Heart left ventricle (tissue), 16 donors: ENCODE measurements around the gene ANHX. TPM values are rescaled to one million over a fixed set of nuclear protein-coding genes. Genes with fewer than 3 reads are reported as not detected.
"Not testable (repeated sequence)": the region's sequence is repeated elsewhere in the genome, so short reads cannot be mapped to it uniquely, and the experiment has no call there.

Experiments used
- ATAC-seq, 4 donors: fragments of 200-7000 bp; cut with Tn5 transposase; one replicate each; pipeline ENCODE4 v1.9.1; 2020 to 2022; ENCODE audit warnings: moderate library complexity in 4 of 4, mild to moderate bottlenecking in 3 of 4, moderate number of reproducible peaks in 1 of 4
- DNase-seq, 5 donors: peaks; one replicate each; pipeline ENCODE4 v3.0.0-alpha.2; 2020
- H3K27ac ChIP-seq, 12 donors: fragments of 200-600 bp; sonication (generic) in 4 of 12; one replicate each; pipeline versions ENCODE4 v1.5.0 to v1.8.0; 2016 to 2022; ENCODE audit warnings: mild to moderate bottlenecking in 2 of 12
- H3K27me3 ChIP-seq, 9 donors: fragments of 200-600 bp; sonication (generic) in 2 of 9; one replicate each; pipeline versions ENCODE4 v1.5.1 to v1.8.0; 2016 to 2022; ENCODE audit warnings: mild to moderate bottlenecking in 3 of 9
- H3K36me3 ChIP-seq, 9 donors: fragments of 200-600 bp; sonication (generic) in 2 of 9; one replicate each; pipeline versions ENCODE4 v1.5.0 to v1.8.0; 2018 to 2022; ENCODE audit warnings: mild to moderate bottlenecking in 2 of 9
- H3K4me1 ChIP-seq, 12 donors: fragments of 200-600 bp; sonication (generic) in 4 of 12; one replicate each; pipeline versions ENCODE4 v1.5.0 to v1.8.0; 2016 to 2022; ENCODE audit warnings: mild to moderate bottlenecking in 3 of 12
- H3K4me3 ChIP-seq, 12 donors: fragments of 200-600 bp; sonication (generic) in 4 of 12; one replicate each; pipeline versions ENCODE4 v1.5.0 to v1.8.0; 2017 to 2022; ENCODE audit warnings: mild to moderate bottlenecking in 9 of 12, moderate library complexity in 4 of 12
- H3K9me3 ChIP-seq, 12 donors: fragments of 200-600 bp; sonication (generic) in 4 of 12; one replicate each; pipeline versions ENCODE4 v1.5.0 to v1.8.0; 2016 to 2022; ENCODE audit warnings: mild to moderate bottlenecking in 1 of 12
- POLR2A ChIP-seq, 2 donors: fragments of 450-650 bp; IDR thresholded peaks; one replicate each; pipeline ENCODE4 v1.6.1; 2017; ENCODE audit warnings: antibody characterized with exemption in 2 of 2, mild to moderate bottlenecking in 2 of 2, moderate library complexity in 2 of 2
- WGBS, 4 donors: extraction: QIAGEN DNeasy Blood & Tissue Kit in 2 of 4; methylation state at CpG; one replicate each; pipeline versions ENCODE4 v1.1.5 to v1.1.7; 2013 to 2018; 5-methylcytosine and 5-hydroxymethylcytosine counted together
- intact Hi-C, 10 donors: fragments of 100-400 bp; cut with DNase I; formaldehyde crosslinking; loops; one replicate each; pipeline versions ENCODE4 v1.11.1 to v1.14.2; 2022
- long read RNA-seq, 3 donors: library from polyadenylated mRNA; unstranded; transcript quantifications; one replicate each; pipeline ENCODE4 v2.0.0, GENCODE V29; 2020 to 2021
- polyA plus RNA-seq, 2 donors: library from polyadenylated mRNA; stranded (reverse); fragments of 200-250 nt; gene quantifications; one replicate each; pipeline ENCODE4 v1.2.3, GENCODE V29; 2013
- total RNA-seq, 9 donors: library from RNA; depleted of rRNA in 2 of 9; stranded (reverse); fragments of >200 nt in 2 of 9; fragmentation: NEBNext Ultra II Directional in 3 of 9; extraction: Animal tissue kit (Norgen Biotek cat#: 25700) in 3 of 9; gene quantifications; one replicate each; pipeline versions ENCODE4 v1.1.0 to v1.2.4, GENCODE V29; 2016 to 2023
- TF ChIP-seq, protein P1 (sequence below), 12 donors: fragments of 200-600 bp; sonication (generic) in 4 of 12; IDR thresholded peaks; one replicate each; pipeline versions ENCODE4 v1.5.0 to v1.8.0; 2018 to 2022; ENCODE audit warnings: antibody characterized with exemption in 12 of 12, mild to moderate bottlenecking in 5 of 12
- donor health status: ischemic (EF 13 %, LVEDD 7.1; RV severe dilation, severe dysfunction).
- donor health status: healthy with polysubstance abuse.
- donor health status: DM: no; HTN: yes; CAD: no.
- donor health status: DM: no; HTN: no; CAD: no.
- donor health status: ischemic (EF 25% LVEDD 6.9; RV normal size, moderate dysfunction).
- donor health status: ischemic (EF 25% LVEDD 5.7; RV mildly dilated, moderate dysfunction).
- donor health status: healthy.
- donor health status: DM: yes; HTN: yes; CAD: no.
- donor health status: ischemic (EF 35%, LVEDD 5.7; RV mildly dilated, moderate dysfunction).
- donor health status: nonischemic (EF 11% LVEDD 7.7; RV severe dilation, severe dysfunction).
- donor health status: DM: yes; HTN: yes; CAD: no.
- donor health status: PGD.
- donor health status: ischemic (EF 29% LVEDD 5.4; RV normal size, mild dysfunction).
- donor health status: nonischemic (EF 23%, LVEDD 6.1; RV moderate dilation, normal function).

The ANHX gene
- total RNA-seq (not detected), polyA plus RNA-seq (not detected)
- long read RNA-seq, donor 1, result 0 reads
- long read RNA-seq, donor 2, result 0 reads
- long read RNA-seq, donor 3, result 0 reads

DNA sequence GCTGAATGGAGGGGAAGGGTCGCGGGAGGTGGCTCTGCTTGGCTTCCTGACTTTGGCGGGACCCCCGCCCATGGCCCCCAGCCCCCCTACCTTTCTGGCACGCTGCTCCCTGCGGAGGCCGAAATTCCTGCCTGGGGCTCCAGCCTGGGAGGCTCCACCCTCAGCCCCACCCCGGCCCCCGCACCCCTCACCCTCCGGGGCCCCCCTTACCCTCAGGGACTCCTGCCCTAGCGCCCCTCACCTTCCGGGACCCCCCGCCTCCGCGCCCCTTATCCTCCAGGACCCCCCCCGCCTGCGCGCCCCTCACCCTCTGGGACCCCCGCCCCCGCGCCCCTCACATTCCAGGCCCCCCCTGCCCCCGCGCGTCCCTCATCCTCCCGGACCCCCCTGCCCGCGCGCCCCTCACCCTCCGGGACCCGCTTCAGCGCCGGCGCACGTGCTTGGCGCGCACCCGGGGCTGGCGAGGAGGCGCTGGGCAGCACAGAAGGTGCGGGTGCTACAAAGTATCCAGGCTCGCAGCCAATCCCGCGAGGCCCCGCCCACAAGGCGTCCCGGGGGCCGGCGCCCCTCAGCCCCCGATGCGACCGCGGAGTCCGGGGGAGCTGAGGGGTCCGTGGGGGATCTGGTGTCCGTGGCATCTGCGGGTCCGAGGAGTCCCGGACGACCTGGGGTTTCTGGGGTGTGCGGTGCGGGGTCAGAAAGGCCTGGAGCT, at the start of gene ANHX:
TSS of gene ANHX (minus strand) at position 477 of the 712 bp plus-strand sequence. CDS start 1,521 bp downstream, outside the sequence.
- Histone ChIP-seq H3K9me3 (peaks cover 0 to 43% (median 0%) of the 10 kb centered on the region in 12 donors), H3K4me3 (no peak within 1 kb of the TSS), H3K27ac (no peak within 1 kb of the TSS), H3K4me1 (no peaks in the 10 kb centered on the region), H3K27me3 (peaks cover 0 to 12% (median 0%) of the 10 kb centered on the region in 9 donors), H3K36me3 (no peaks in the 10 kb centered on the region)
- WGBS, 4 donors, result 37 to 47% (median 40%) methylated on average over 26 to 61 of the region's 61 CpGs
- intact Hi-C loops, result no loop called here
- no peak for DNase-seq
- ATAC-seq, result no peak
- TF ChIP-seq, protein P1, sequence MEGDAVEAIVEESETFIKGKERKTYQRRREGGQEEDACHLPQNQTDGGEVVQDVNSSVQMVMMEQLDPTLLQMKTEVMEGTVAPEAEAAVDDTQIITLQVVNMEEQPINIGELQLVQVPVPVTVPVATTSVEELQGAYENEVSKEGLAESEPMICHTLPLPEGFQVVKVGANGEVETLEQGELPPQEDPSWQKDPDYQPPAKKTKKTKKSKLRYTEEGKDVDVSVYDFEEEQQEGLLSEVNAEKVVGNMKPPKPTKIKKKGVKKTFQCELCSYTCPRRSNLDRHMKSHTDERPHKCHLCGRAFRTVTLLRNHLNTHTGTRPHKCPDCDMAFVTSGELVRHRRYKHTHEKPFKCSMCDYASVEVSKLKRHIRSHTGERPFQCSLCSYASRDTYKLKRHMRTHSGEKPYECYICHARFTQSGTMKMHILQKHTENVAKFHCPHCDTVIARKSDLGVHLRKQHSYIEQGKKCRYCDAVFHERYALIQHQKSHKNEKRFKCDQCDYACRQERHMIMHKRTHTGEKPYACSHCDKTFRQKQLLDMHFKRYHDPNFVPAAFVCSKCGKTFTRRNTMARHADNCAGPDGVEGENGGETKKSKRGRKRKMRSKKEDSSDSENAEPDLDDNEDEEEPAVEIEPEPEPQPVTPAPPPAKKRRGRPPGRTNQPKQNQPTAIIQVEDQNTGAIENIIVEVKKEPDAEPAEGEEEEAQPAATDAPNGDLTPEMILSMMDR (IDR thresholded peaks at IDR 0.05), result no peak
- no peak for TF ChIP-seq POLR2A (IDR thresholded peaks at IDR 0.05)

DNA sequence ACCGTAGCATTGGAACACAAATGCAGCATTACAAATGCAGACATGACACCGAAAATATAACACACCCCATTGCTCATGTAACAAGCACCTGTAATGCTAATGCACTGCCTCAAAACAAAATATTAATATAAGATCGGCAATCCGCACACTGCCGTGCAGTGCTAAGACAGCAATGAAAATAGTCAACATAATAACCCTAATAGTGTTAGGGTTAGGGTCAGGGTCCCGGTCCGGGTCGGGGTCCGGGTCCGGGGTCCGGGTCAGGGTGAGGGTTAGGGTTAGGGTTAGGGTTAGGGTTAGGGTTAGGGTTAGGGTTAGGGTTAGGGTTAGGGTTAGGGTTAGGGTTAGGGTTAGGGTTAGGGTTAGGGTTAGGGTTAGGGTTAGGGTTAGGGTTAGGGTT, 29.0 kb upstream of the ANHX start:
- H3K4me3 ChIP-seq, H3K27me3 ChIP-seq, DNase-seq, H3K4me1 ChIP-seq, intact Hi-C loops, H3K9me3 ChIP-seq, H3K27ac ChIP-seq, H3K36me3 ChIP-seq: not testable (repeated sequence)
- peak in 1 of 4 donors; percentile 29 for ATAC-seq
- WGBS, 4 donors, result 83 to 99% (median 89%) methylated on average over 11 of the region's 11 CpGs

DNA sequence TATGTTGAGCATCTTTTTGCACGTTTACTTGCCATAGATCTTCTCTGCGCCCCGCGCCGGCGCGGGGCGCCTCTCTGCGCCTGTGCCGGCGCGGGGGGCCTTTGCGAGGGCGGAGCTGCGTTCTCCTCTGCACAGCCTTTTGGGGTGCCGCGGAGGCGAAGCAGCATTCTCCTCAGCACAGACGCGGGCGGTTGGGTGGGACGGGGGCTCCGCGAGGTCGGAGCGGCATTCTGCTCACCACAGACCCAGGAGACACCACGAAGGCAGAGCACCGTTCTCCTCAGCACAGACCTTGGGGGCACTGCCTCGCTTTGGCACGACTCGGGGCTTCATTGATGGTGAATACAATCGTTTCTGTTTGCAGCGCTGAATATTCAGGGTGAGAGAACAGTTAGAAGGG, 28.5 kb upstream of the ANHX start:
- H3K4me1 ChIP-seq, result no peaks in the 10 kb centered on the region
- 79 to 86% (median 83%) methylated on average over 33 of the region's 33 CpGs for WGBS, 4 donors
- no peak overlapping the region for H3K27ac ChIP-seq
- peaks cover 0 to 6% (median 0%) of the 10 kb centered on the region in 12 donors for H3K9me3 ChIP-seq
- H3K27me3 ChIP-seq, result no peaks in the 10 kb centered on the region
- no peak overlapping the region for H3K4me3 ChIP-seq
- peak in 1 of 4 donors; percentile 74 for ATAC-seq
- H3K36me3 ChIP-seq, result no peaks in the 10 kb centered on the region
- DNase-seq, result no peak
- intact Hi-C loops, result no loop called here
- TF ChIP-seq, protein P1 (IDR thresholded peaks at IDR 0.05), result no peak
- TF ChIP-seq POLR2A (IDR thresholded peaks at IDR 0.05), result no peak

DNA sequence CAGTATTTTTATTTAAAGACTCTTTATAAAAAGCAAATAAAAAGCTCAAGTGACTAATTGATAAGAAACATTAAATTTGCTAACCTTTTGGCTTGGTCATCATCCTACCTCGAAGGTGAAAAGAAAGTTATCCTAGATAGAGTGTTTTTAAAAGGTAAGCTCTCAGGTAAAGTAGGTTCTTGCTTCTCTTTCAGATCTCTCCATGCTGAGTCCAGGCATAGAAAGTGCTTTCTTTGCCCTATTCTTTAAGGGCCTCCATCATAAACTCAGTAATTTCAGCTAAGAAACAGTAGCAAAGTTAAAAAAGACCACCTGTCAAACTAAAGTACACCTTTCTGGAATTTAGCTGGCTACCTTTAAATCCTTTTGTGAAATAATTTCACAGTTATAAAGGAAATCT, 20.6 kb upstream of the ANHX start:
- Histone ChIP-seq H3K27ac (no peak overlapping the region), H3K9me3 (peaks cover 0 to 17% (median 2%) of the 10 kb centered on the region in 12 donors), H3K4me1 (no peaks in the 10 kb centered on the region), H3K4me3 (no peak overlapping the region), H3K36me3 (no peaks in the 10 kb centered on the region), H3K27me3 (no peaks in the 10 kb centered on the region)
- DNase-seq (no peak), ATAC-seq (no peak)
- no peak for TF ChIP-seq POLR2A (IDR thresholded peaks at IDR 0.05)
- TF ChIP-seq, protein P1 (IDR thresholded peaks at IDR 0.05), result no peak
- intact Hi-C loops, result no loop called here
- 34 to 54% (median 38%) methylated on average over 1 of the region's 1 CpG for WGBS, 4 donors

DNA sequence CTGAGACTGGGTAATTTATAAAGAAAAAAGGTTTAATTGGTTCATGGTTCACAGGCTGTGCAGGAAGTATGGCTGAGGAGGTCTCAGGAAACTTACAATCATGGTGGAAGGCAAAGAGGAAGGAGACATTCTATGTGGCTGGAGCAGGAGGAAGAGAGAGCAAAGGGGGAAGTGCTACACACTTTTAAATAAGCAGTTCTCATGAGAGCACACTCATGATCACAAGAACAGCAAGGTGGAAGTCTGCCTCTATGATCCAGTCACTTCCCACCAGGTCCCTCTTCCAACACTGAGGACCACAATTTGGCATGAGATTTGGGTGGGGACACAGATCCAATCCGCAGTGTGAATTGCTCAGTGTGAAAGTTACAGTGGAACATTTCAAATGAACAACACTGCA, 20.2 kb upstream of the ANHX start:
- ATAC-seq, H3K36me3 ChIP-seq, H3K27ac ChIP-seq, H3K27me3 ChIP-seq, DNase-seq, intact Hi-C loops, H3K4me1 ChIP-seq, H3K4me3 ChIP-seq: not testable (repeated sequence)
- peaks cover 0 to 17% (median 2%) of the 10 kb centered on the region in 12 donors for H3K9me3 ChIP-seq
- 21 to 52% (median 27%) methylated on average over 1 of the region's 1 CpG for WGBS, 4 donors
